Measurements from ENCODE around the gene NPFFR1. TPM values are rescaled to one million over a fixed set of nuclear protein-coding genes. Genes with fewer than 3 reads are reported as not detected.

Gene NPFFR1
- total and polyA plus RNA-seq, 2 experiments from 2014 or later, result not detected

GRCh38 chr10:70221030-70221429, 62.8 kb downstream of the NPFFR1 start:
- Histone ChIP-seq H3K27ac (no peak overlapping the region), H3K9me3 (ENCODE audit: low read depth) (no peaks in the 10 kb centered on the region), H3K79me2 (peaks cover 27% of the 10 kb centered on the region), H3K4me2 (peak overlapping the region; percentile 44), H2AFZ (no peak overlapping the region), H3K4me1 (ENCODE audit: insufficient read depth) (no peaks in the 10 kb centered on the region), H3K27me3 (no peaks in the 10 kb centered on the region), H3K4me3 (no peak overlapping the region), H3K9me2 (replicated peaks; ENCODE audit: insufficient read depth) (no peaks in the 10 kb centered on the region), H3K36me3 (replicated peaks; ENCODE audit: insufficient read depth, low read depth) (no peaks in the 10 kb centered on the region), H4K20me1 (ENCODE audit: insufficient read depth, poor library complexity, severe bottlenecking) (no peaks in the 10 kb centered on the region)
- TF ChIP-seq EZH2phosphoT487 (IDR thresholded peaks at IDR 0.05; ENCODE audit: low read depth, severe bottlenecking, unreplicated experiment) (no peak), EZH2 (IDR thresholded peaks at IDR 0.05; ENCODE audit: borderline replicate concordance) (no peak), CTCF (IDR thresholded peaks at IDR 0.05; ENCODE audit: poor library complexity) (no peak)
- no peak for DNase-seq (ENCODE audit: low spot score)
- 57% methylated on average over 1 of the region's 1 CpG for WGBS (ENCODE audit: low lambda C conversion rate, missing lambda C conversion rate)

- H3K27me3 ChIP-seq, result no peaks in the 10 kb centered on the region
- WGBS (ENCODE audit: low lambda C conversion rate, missing lambda C conversion rate), result 100% methylated on average over 1 of the region's 1 CpG
- no peaks in the 10 kb centered on the region for H3K79me2 ChIP-seq
- no peak overlapping the region for H3K4me2 ChIP-seq
- H3K27ac ChIP-seq, result no peak overlapping the region
- no peak for DNase-seq (ENCODE audit: low spot score)
- no peak overlapping the region for H2AFZ ChIP-seq
- H3K4me1 ChIP-seq (ENCODE audit: insufficient read depth), result no peaks in the 10 kb centered on the region
- H3K9me3 ChIP-seq (ENCODE audit: low read depth), result no peaks in the 10 kb centered on the region
- TF ChIP-seq EZH2 (IDR thresholded peaks at IDR 0.05; ENCODE audit: borderline replicate concordance) (no peak), EZH2phosphoT487 (IDR thresholded peaks at IDR 0.05; ENCODE audit: low read depth, severe bottlenecking, unreplicated experiment) (no peak), CTCF (IDR thresholded peaks at IDR 0.05; ENCODE audit: poor library complexity) (no peak)
- no peak overlapping the region for H3K4me3 ChIP-seq
- no peaks in the 10 kb centered on the region for H3K36me3 ChIP-seq (replicated peaks; ENCODE audit: insufficient read depth, low read depth)
- H4K20me1 ChIP-seq (ENCODE audit: insufficient read depth, poor library complexity, severe bottlenecking), result no peaks in the 10 kb centered on the region
- no peaks in the 10 kb centered on the region for H3K9me2 ChIP-seq (replicated peaks; ENCODE audit: insufficient read depth)
Observed at GRCh38 chr10:70212879-70213278, 70.9 kb downstream of the NPFFR1 start.

GRCh38 chr10:70212277-70212676, 71.5 kb downstream of the NPFFR1 start:
- no peak for DNase-seq (ENCODE audit: low spot score)
- no peak overlapping the region for H3K4me3 ChIP-seq
- no peaks in the 10 kb centered on the region for H3K9me2 ChIP-seq (replicated peaks; ENCODE audit: insufficient read depth)
- no peaks in the 10 kb centered on the region for H3K36me3 ChIP-seq (replicated peaks; ENCODE audit: insufficient read depth, low read depth)
- no peak overlapping the region for H3K4me2 ChIP-seq
- no peaks in the 10 kb centered on the region for H3K79me2 ChIP-seq
- no peak overlapping the region for H2AFZ ChIP-seq
- no peak for TF ChIP-seq EZH2phosphoT487 (IDR thresholded peaks at IDR 0.05; ENCODE audit: low read depth, severe bottlenecking, unreplicated experiment)
- TF ChIP-seq CTCF (IDR thresholded peaks at IDR 0.05; ENCODE audit: poor library complexity), result no peak
- TF ChIP-seq EZH2 (IDR thresholded peaks at IDR 0.05; ENCODE audit: borderline replicate concordance), result no peak
- H4K20me1 ChIP-seq (ENCODE audit: insufficient read depth, poor library complexity, severe bottlenecking), result no peaks in the 10 kb centered on the region
- H3K9me3 ChIP-seq (ENCODE audit: low read depth), result no peaks in the 10 kb centered on the region
- H3K27ac ChIP-seq, result no peak overlapping the region
- H3K27me3 ChIP-seq, result no peaks in the 10 kb centered on the region
- H3K4me1 ChIP-seq (ENCODE audit: insufficient read depth), result no peaks in the 10 kb centered on the region

GRCh38 chr10:70206762-70207161, 77.0 kb downstream of the NPFFR1 start:
- Histone ChIP-seq H3K9me3 (ENCODE audit: low read depth) (no peaks in the 10 kb centered on the region), H3K36me3 (replicated peaks; ENCODE audit: insufficient read depth, low read depth) (no peaks in the 10 kb centered on the region), H2AFZ (no peak overlapping the region), H3K4me2 (no peak overlapping the region), H3K4me1 (ENCODE audit: insufficient read depth) (no peaks in the 10 kb centered on the region), H3K9me2 (replicated peaks; ENCODE audit: insufficient read depth) (no peaks in the 10 kb centered on the region), H3K79me2 (no peaks in the 10 kb centered on the region), H4K20me1 (ENCODE audit: insufficient read depth, poor library complexity, severe bottlenecking) (no peaks in the 10 kb centered on the region), H3K27me3 (no peaks in the 10 kb centered on the region), H3K27ac (no peak overlapping the region), H3K4me3 (no peak overlapping the region)
- TF ChIP-seq EZH2 (IDR thresholded peaks at IDR 0.05; ENCODE audit: borderline replicate concordance) (no peak), EZH2phosphoT487 (IDR thresholded peaks at IDR 0.05; ENCODE audit: low read depth, severe bottlenecking, unreplicated experiment) (no peak), CTCF (IDR thresholded peaks at IDR 0.05; ENCODE audit: poor library complexity) (no peak)
- 100% methylated on average over 4 of the region's 5 CpGs for WGBS (ENCODE audit: low lambda C conversion rate, missing lambda C conversion rate)
- no peak for DNase-seq (ENCODE audit: low spot score)
